ENCODE measurements around the gene HYCC1. TPM values are rescaled to one million over a fixed set of nuclear protein-coding genes. Genes with fewer than 3 reads are reported as not detected.

Gene HYCC1
- total RNA-seq, 1 experiment from 2014 or later, result 23.5 TPM

GRCh38 chr7:22985436-22985835, 28.5 kb downstream of the HYCC1 start (continued):
- TF ChIP-seq ZBTB33 (IDR thresholded peaks at IDR 0.05; ENCODE audit: extremely low read depth, insufficient replicate concordance, low read length) (no peak), ZFX (IDR thresholded peaks at IDR 0.05) (no peak), ELF1 (IDR thresholded peaks at IDR 0.05; ENCODE audit: borderline replicate concordance, low read depth) (no peak)

GRCh38 chr7:22983257-22983855, 30.6 kb downstream of the HYCC1 start:
- RAD21 ChIA-PET (ENCODE audit: low non-redundant PET in 1 of 2, low total read pairs in 2 of 2, uncharacterized antibody in 2 of 2, unreplicated experiment in 2 of 2), result no interaction called here
- Histone ChIP-seq H3K9me3 (ENCODE audit: control insufficient read depth in 1 of 2, insufficient read depth in 1 of 2, low read depth in 1 of 2, low read length in 2 of 2) (no peaks in the 10 kb centered on the region), H3K27ac (ENCODE audit: low read depth, low read length) (no peak overlapping the region), H3K4me3 (replicated peaks in 1 of 2; ENCODE audit: low read depth in 1 of 2, low read length in 2 of 2) (no peak overlapping the region), H3K27me3 (ENCODE audit: insufficient read depth, low read length) (no peaks in the 10 kb centered on the region), H3K36me3 (ENCODE audit: control insufficient read depth in 1 of 2, insufficient read depth in 2 of 2, low read length in 2 of 2) (no peaks in the 10 kb centered on the region), H4K20me1 (ENCODE audit: insufficient read depth) (no peaks in the 10 kb centered on the region), H3K4me2 (ENCODE audit: low read length) (no peak overlapping the region), H2AFZ (ENCODE audit: low read depth, low read length, poor library complexity, severe bottlenecking) (no peak overlapping the region), H3K9me2 (ENCODE audit: insufficient read depth) (no peaks in the 10 kb centered on the region), H3K79me2 (ENCODE audit: insufficient read depth, low read length) (no peaks in the 10 kb centered on the region), H3K4me1 (ENCODE audit: control insufficient read depth in 1 of 2, insufficient read depth in 2 of 2, low read length in 2 of 2) (peaks cover 0 to 6% of the 10 kb centered on the region in 2 experiments; a peak in 1 of 4 replicates), H3K9ac (ENCODE audit: low read length) (no peak overlapping the region)
- CTCF ChIA-PET, result no interaction called here
- intact Hi-C loops (cut with micrococcal nuclease), result no loop called here
- TF ChIP-seq EZH2 (IDR thresholded peaks at IDR 0.05) (no peak), YY1 (IDR thresholded peaks at IDR 0.05; ENCODE audit: extremely low read depth, insufficient replicate concordance, low read depth, low read length) (no peak)
- DNase-seq (ENCODE audit: low read depth, low spot score), result no peak
- BruUV-seq (replicated peaks), result no TSS peak
- no peak for ATAC-seq
- POLR2A ChIA-PET, result no interaction called here
